ENCODE results near the gene GLMP. TPM values are rescaled to one million over a fixed set of nuclear protein-coding genes. Genes with fewer than 3 reads are reported as not detected.

Gene GLMP
- total RNA-seq, 1 donor from 2014 or later: 31.3 TPM

DNA sequence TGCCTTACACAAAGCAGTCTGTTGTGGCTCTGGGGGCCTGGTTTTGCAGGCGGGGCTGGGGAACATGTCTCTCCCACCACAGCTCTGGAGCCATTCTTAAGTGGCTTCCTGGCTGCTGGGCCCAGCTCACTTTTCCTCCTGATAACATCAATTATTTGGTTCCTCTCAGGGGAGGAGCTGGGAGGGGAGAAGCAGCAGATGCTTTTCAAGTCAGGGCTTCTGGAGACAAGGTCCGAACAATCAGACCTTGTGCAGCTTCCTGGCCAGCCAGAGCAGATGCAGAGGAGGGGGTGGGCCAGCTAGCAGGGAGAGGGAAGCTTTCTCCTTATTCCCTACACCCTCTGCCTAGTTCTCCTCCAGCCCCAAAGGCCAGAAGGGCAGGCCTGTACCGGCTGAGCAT, 44.0 kb downstream of the GLMP start:
- intact Hi-C loops (cut with micrococcal nuclease): no loop called here

GRCh38 chr1:156249593-156249992, 45.9 kb downstream of the GLMP start:
- intact Hi-C loops (cut with micrococcal nuclease): no loop called here

DNA sequence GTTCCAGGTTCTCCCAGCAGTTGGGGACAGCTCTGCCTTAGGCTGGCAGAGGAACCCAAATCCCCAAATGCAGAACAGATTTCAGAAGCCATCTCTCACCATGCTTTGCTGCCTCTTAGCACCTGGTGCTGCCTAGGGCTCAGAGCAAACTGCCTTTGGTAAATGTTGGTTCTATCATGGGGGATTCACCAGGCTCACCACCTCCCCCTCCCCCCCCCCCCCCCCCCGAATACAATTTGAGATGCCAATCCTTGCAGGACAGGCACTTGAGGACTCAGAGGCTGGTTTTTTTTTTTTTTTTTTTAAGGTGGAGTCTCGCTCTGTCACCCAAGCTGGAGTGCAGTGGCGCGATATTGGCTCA, 47.2 kb downstream of the GLMP start:
- intact Hi-C loops (cut with micrococcal nuclease): no loop called here

GRCh38 chr1:156247460-156248322, 47.8 kb downstream of the GLMP start, which contains the start of gene PAQR6:
PAQR6 (minus strand) TSS chr1:156248056; CDS start chr1:156246731, 1,325 bp downstream.
- intact Hi-C loops (cut with micrococcal nuclease): no loop called here

- intact Hi-C loops (cut with micrococcal nuclease): no loop called here
Measured at GRCh38 chr1:156246781-156247459, 48.6 kb downstream of the GLMP start.

- intact Hi-C loops (cut with micrococcal nuclease): no loop called here
Measured at GRCh38 chr1:156246241-156246780, 49.2 kb downstream of the GLMP start.

DNA sequence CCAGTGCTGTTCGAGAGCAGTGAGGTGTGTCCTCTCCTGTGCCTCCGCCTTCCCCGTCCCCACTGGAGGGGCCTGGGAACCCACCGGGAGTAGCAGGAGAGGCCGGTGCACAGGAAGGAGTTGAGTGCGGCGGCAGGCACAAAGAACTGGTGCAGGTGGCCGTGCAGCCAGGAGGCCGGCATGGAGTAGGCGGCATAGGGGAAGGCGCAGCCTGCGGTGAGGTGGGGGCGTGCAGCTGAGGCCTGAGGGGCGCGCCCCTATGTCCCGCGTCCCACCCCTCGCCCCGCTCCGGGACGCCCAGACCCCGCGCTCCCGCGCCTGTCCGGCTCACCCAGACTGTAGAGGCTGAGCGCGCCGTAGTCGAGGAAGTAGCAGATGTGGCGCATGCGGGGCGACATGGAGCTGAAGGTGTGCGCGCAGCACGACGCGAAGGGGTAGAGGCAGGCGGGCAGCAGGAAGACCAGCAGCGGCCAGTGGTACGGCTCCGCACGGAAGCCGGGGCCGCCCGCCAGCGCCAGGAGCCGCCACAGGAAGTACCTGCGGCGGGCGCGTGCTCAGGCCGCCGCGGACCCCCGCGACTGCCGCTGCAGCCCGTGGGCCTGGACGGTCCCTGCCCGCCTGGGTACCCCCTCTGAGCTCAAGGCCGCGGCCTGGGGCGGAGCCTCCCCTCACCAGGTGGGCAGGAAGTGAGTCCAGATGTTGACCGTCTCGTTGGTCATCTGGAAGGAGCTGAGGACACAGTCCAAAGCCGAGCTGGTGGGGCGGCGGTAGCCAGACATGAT, 49.8 kb downstream of the GLMP start:
- intact Hi-C loops (cut with micrococcal nuclease): no loop called here

DNA sequence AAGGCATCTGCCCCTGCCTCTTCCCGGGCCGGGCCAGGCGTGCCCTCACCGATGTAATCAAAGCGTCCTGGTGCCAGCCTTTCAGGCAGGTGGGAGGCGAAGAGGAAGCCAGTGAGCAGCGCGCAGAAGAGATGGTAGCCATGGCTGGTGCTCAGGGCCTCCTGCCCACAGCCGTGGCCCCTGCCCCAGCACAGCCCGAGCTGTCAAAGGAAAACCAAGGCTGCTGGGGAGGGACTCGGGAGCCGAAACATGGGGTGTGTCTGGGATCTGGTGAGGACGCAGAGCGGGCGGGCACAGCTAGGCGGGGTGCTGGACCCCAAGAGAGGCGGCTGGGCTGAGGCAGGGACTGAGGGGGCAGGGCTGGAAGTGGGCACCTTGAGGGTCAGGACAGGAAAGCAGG, 50.8 kb downstream of the GLMP start:
- intact Hi-C loops (cut with micrococcal nuclease): no loop called here

DNA sequence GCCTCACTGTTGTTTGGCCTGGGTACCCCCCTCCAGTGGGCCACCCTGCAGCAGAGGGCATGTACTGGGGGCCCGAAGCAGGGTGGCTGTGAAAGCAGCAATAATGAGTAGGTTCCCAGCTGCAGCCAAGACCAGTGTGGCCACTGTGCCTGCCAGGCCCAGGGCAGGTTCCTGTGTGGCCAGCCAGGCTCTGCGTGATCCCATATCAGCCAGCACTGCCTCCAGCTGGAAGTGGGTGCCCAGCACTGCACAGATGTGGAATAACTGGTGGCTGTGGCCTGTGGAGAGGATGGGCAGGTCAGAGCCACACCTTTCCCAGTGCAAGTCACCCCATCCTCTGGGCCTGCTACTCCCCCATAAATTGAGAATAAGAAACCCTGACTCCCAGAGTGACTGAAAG, 51.4 kb downstream of the GLMP start:
- intact Hi-C loops (cut with micrococcal nuclease): no loop called here

GRCh38 chr1:156242738-156243137, 52.7 kb downstream of the GLMP start:
- intact Hi-C loops (cut with micrococcal nuclease): no loop called here

Other genes with a start within 250 kb of the GLMP start
- 36.8 and 37.2 TPM in 2 replicates for gene UBQLN4, start 241.9 kb downstream of the GLMP start, total RNA-seq
- gene LAMTOR2, start 240.9 kb downstream of the GLMP start, total RNA-seq: 69.4 and 71.6 TPM in 2 replicates
- not detected in 2 replicates for gene RAB25, start 234.5 kb downstream of the GLMP start, total RNA-seq
- gene MEX3A, start 213.2 kb downstream of the GLMP start, total RNA-seq: 0.20 and 0.50 TPM in 2 replicates
- gene LMNA, start 181.0 kb downstream of the GLMP start, total RNA-seq: 98.8 and 104 TPM in 2 replicates
- 10.5 and 12.4 TPM in 2 replicates for gene SEMA4A, start 142.1 kb downstream of the GLMP start, total RNA-seq
- 32.2 and 34.3 TPM in 2 replicates for gene SLC25A44, start 101.6 kb downstream of the GLMP start, total RNA-seq
- gene PMF1, start 82.7 kb downstream of the GLMP start, total RNA-seq: 84.0 and 84.1 TPM in 2 replicates
- gene BGLAP, start 53.5 kb downstream of the GLMP start, total RNA-seq: 2.0 and 2.9 TPM in 2 replicates
- gene PAQR6, start 47.6 kb downstream of the GLMP start, total RNA-seq: 8.0 and 8.6 TPM in 2 replicates
- 69.2 and 73.1 TPM in 2 replicates for gene SMG5, start 12.9 kb downstream of the GLMP start, total RNA-seq
- 9.4 TPM in 2 replicates for gene TMEM79, start 11.4 kb downstream of the GLMP start, total RNA-seq
- 0.30 and 0.34 TPM in 2 replicates for gene VHLL, start 3.6 kb upstream of the GLMP start, total RNA-seq
- gene CCT3, start 42.6 kb upstream of the GLMP start, total RNA-seq: 307 and 319 TPM in 2 replicates
- 0.50 TPM in 1 of 2 replicates, not detected in the other for gene TSACC, start 42.8 kb upstream of the GLMP start, total RNA-seq
- gene RHBG, start 73.5 kb upstream of the GLMP start, total RNA-seq: not detected in 2 replicates
- 29.7 and 34.2 TPM in 2 replicates for gene MEF2D, start 205.1 kb upstream of the GLMP start, total RNA-seq